Activated naive CD8-positive, alpha-beta T cell treated with anti-CD3 and anti-CD28 coated beads for 36 hours (primary cell): ENCODE data around the gene MIPEP. TPM values are rescaled to one million over a fixed set of nuclear protein-coding genes. Genes with fewer than 3 reads are reported as not detected.

ENCODE experiments used
- DNase-seq: peaks from one replicate; pipeline ENCODE4 v3.0.0; 2021
- H3K27ac Mint-ChIP-seq: one replicate; pipeline ENCODE4 v1.8.0; 2022; ENCODE audit warnings: mild to moderate bottlenecking, moderate library complexity, mixed read lengths
- H3K27me3 Mint-ChIP-seq: one replicate; pipeline ENCODE4 v1.8.0; 2022; ENCODE audit warnings: mild to moderate bottlenecking, mixed read lengths
- H3K36me3 Mint-ChIP-seq: one replicate; pipeline ENCODE4 v1.8.0; 2021; ENCODE audit warnings: mild to moderate bottlenecking, mixed read lengths
- H3K4me1 Mint-ChIP-seq: one replicate; pipeline ENCODE4 v1.8.0; 2021; ENCODE audit warnings: mixed read lengths
- H3K4me3 Mint-ChIP-seq: one replicate; pipeline ENCODE4 v1.8.0; 2022; ENCODE audit warnings: mild to moderate bottlenecking, moderate library complexity, mixed read lengths
- H3K9me3 Mint-ChIP-seq: one replicate; pipeline ENCODE4 v1.8.0; 2022; ENCODE audit warnings: mixed read lengths
- total RNA-seq, 2 experiments: library from RNA; stranded (reverse); gene quantifications; one replicate each; pipeline ENCODE4 v1.2.3, GENCODE V29; 2021

The MIPEP gene
- total RNA-seq, 2 experiments from 2014 or later = 21.3 to 24.0 TPM

- peaks cover 4% of the 10 kb centered on the region for H3K36me3 Mint-ChIP-seq
- DNase-seq = no peak
- no peaks in the 10 kb centered on the region for H3K27me3 Mint-ChIP-seq
- no peak overlapping the region for H3K4me3 Mint-ChIP-seq
- peaks cover 5% of the 10 kb centered on the region for H3K4me1 Mint-ChIP-seq
- no peaks in the 10 kb centered on the region for H3K9me3 Mint-ChIP-seq
- no peak overlapping the region for H3K27ac Mint-ChIP-seq
These were observed 39.5 kb downstream of the MIPEP start for GRCh38 chr13:23849670-23850069.

GRCh38 chr13:23848646-23849141 lies 40.5 kb downstream of the MIPEP start:
- H3K27me3 Mint-ChIP-seq = no peaks in the 10 kb centered on the region
- no peak overlapping the region for H3K27ac Mint-ChIP-seq
- H3K36me3 Mint-ChIP-seq = peaks cover 4% of the 10 kb centered on the region
- DNase-seq = no peak
- no peaks in the 10 kb centered on the region for H3K9me3 Mint-ChIP-seq
- peaks cover 11% of the 10 kb centered on the region for H3K4me1 Mint-ChIP-seq
- no peak overlapping the region for H3K4me3 Mint-ChIP-seq

DNA sequence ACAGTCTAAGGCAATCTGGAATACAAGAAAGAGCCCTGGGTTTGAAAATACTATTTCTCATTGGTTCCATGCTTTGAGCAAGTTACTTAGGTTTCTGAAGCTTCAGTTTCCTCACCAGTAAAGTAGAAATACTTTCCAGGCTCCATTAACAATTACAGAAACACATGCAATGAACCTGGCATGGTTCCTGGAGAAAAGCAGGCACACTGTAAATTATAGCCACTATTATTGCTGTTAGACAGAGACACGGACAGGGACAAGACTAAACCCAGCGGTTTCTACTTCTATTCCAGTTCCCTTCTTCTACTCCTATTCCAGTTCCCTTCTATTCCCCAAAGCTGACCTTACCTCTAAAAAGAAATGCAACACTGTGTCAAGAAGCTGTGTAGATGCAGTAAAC lies 41.2 kb downstream of the MIPEP start:
- Mint-ChIP-seq H3K27ac (no peak overlapping the region), H3K36me3 (peaks cover 4% of the 10 kb centered on the region), H3K27me3 (no peaks in the 10 kb centered on the region), H3K4me1 (peaks cover 14% of the 10 kb centered on the region), H3K9me3 (no peaks in the 10 kb centered on the region), H3K4me3 (no peak overlapping the region)
- DNase-seq = no peak

- Mint-ChIP-seq H3K27me3 (no peaks in the 10 kb centered on the region), H3K9me3 (no peaks in the 10 kb centered on the region), H3K36me3 (peaks cover 5% of the 10 kb centered on the region), H3K27ac (no peak overlapping the region), H3K4me3 (no peak overlapping the region), H3K4me1 (peaks cover 14% of the 10 kb centered on the region)
- no peak for DNase-seq
These were observed 41.7 kb downstream of the MIPEP start for GRCh38 chr13:23847497-23847896.

DNA sequence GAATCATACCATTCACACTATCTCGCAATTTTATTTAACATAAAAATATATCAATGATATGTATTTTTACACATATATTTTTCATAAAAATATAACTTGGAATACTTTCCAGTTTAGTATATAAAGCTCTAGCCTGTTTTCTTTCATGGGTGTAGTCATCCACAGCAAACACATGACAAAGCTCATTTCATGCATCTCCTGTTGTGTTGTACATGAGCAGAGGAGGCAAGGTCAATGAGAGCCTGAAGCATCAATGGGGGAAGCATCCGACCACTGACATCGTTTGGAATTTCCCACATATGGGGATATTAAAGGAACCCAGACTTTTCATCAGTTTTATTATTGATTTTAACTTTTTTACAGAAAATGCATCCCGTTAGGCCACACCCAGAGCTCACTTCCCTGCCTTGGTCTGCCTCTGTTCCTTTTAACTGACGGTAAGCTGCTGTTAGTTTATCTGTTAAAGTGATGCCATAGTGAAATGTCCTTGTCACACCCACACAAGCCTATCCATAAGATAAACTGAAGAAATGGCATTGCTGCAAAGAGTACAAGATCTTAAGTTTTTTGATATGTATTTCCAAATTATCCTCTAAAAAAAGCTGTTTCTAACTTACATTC lies 44.0 kb downstream of the MIPEP start:
- no peak for DNase-seq
- H3K27ac Mint-ChIP-seq = no peak overlapping the region
- peaks cover 7% of the 10 kb centered on the region for H3K36me3 Mint-ChIP-seq
- peaks cover 14% of the 10 kb centered on the region for H3K4me1 Mint-ChIP-seq
- H3K27me3 Mint-ChIP-seq = no peaks in the 10 kb centered on the region
- no peaks in the 10 kb centered on the region for H3K9me3 Mint-ChIP-seq
- no peak overlapping the region for H3K4me3 Mint-ChIP-seq

DNA sequence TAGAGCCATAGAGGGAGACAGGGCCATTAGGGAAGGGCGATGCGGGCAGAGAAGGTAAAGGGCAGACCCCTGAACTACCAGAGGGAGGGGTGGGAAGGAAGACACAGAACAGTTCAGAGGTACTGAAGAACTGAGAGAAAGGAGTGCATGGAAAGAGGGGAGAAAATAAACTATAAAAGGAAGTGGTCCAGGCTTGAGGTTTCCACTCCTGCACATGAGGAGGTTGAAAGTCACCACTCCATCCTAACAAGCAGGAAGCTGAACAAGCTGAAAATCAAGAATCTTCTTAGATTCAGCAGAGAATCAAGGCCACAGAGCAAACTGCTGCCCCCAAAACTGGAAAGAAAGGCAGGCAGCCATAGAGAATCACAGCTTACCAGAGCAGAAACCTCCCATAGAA lies 45.1 kb downstream of the MIPEP start:
- H3K27ac Mint-ChIP-seq = no peak overlapping the region
- H3K36me3 Mint-ChIP-seq = peaks cover 7% of the 10 kb centered on the region
- peaks cover 11% of the 10 kb centered on the region for H3K4me1 Mint-ChIP-seq
- no peak overlapping the region for H3K4me3 Mint-ChIP-seq
- H3K9me3 Mint-ChIP-seq = no peaks in the 10 kb centered on the region
- DNase-seq = no peak
- no peaks in the 10 kb centered on the region for H3K27me3 Mint-ChIP-seq

GRCh38 chr13:23843436-23843835 lies 45.8 kb downstream of the MIPEP start:
- DNase-seq = no peak
- peaks cover 5% of the 10 kb centered on the region for H3K36me3 Mint-ChIP-seq
- peaks cover 9% of the 10 kb centered on the region for H3K4me1 Mint-ChIP-seq
- no peak overlapping the region for H3K4me3 Mint-ChIP-seq
- no peaks in the 10 kb centered on the region for H3K9me3 Mint-ChIP-seq
- no peaks in the 10 kb centered on the region for H3K27me3 Mint-ChIP-seq
- H3K27ac Mint-ChIP-seq = no peak overlapping the region

- H3K9me3 Mint-ChIP-seq = no peaks in the 10 kb centered on the region
- H3K4me1 Mint-ChIP-seq = peaks cover 9% of the 10 kb centered on the region
- no peak overlapping the region for H3K27ac Mint-ChIP-seq
- H3K4me3 Mint-ChIP-seq = no peak overlapping the region
- no peak for DNase-seq
- H3K27me3 Mint-ChIP-seq = no peaks in the 10 kb centered on the region
- H3K36me3 Mint-ChIP-seq = peaks cover 7% of the 10 kb centered on the region
These were observed 46.8 kb downstream of the MIPEP start for GRCh38 chr13:23842406-23842805.

GRCh38 chr13:23833733-23834611 lies 55.2 kb downstream of the MIPEP start:
- peaks cover 23% of the 10 kb centered on the region for H3K36me3 Mint-ChIP-seq
- no peak overlapping the region for H3K4me3 Mint-ChIP-seq
- no peak for DNase-seq
- no peaks in the 10 kb centered on the region for H3K9me3 Mint-ChIP-seq
- H3K4me1 Mint-ChIP-seq = no peaks in the 10 kb centered on the region
- H3K27me3 Mint-ChIP-seq = no peaks in the 10 kb centered on the region
- no peak overlapping the region for H3K27ac Mint-ChIP-seq

- Mint-ChIP-seq H3K4me3 (no peak overlapping the region), H3K27me3 (no peaks in the 10 kb centered on the region), H3K4me1 (no peaks in the 10 kb centered on the region), H3K36me3 (peaks cover 29% of the 10 kb centered on the region), H3K9me3 (peaks cover 4% of the 10 kb centered on the region), H3K27ac (no peak overlapping the region)
- DNase-seq = no peak
These were observed 60.3 kb downstream of the MIPEP start for GRCh38 chr13:23828866-23829265.

- H3K4me3 Mint-ChIP-seq = no peak overlapping the region
- DNase-seq = no peak
- peaks cover 26% of the 10 kb centered on the region for H3K36me3 Mint-ChIP-seq
- no peaks in the 10 kb centered on the region for H3K4me1 Mint-ChIP-seq
- peaks cover 4% of the 10 kb centered on the region for H3K9me3 Mint-ChIP-seq
- no peak overlapping the region for H3K27ac Mint-ChIP-seq
- H3K27me3 Mint-ChIP-seq = no peaks in the 10 kb centered on the region
These were observed 61.1 kb downstream of the MIPEP start for GRCh38 chr13:23828086-23828485.

- no peaks in the 10 kb centered on the region for H3K4me1 Mint-ChIP-seq
- H3K9me3 Mint-ChIP-seq = peaks cover 4% of the 10 kb centered on the region
- H3K4me3 Mint-ChIP-seq = no peak overlapping the region
- no peak for DNase-seq
- no peaks in the 10 kb centered on the region for H3K27me3 Mint-ChIP-seq
- no peak overlapping the region for H3K27ac Mint-ChIP-seq
- peaks cover 34% of the 10 kb centered on the region for H3K36me3 Mint-ChIP-seq
These were observed 64.0 kb downstream of the MIPEP start for GRCh38 chr13:23825179-23825578.

GRCh38 chr13:23824371-23824770 lies 64.8 kb downstream of the MIPEP start:
- peaks cover 4% of the 10 kb centered on the region for H3K9me3 Mint-ChIP-seq
- no peaks in the 10 kb centered on the region for H3K27me3 Mint-ChIP-seq
- no peaks in the 10 kb centered on the region for H3K4me1 Mint-ChIP-seq
- no peak overlapping the region for H3K4me3 Mint-ChIP-seq
- DNase-seq = no peak
- peaks cover 34% of the 10 kb centered on the region for H3K36me3 Mint-ChIP-seq
- no peak overlapping the region for H3K27ac Mint-ChIP-seq

DNA sequence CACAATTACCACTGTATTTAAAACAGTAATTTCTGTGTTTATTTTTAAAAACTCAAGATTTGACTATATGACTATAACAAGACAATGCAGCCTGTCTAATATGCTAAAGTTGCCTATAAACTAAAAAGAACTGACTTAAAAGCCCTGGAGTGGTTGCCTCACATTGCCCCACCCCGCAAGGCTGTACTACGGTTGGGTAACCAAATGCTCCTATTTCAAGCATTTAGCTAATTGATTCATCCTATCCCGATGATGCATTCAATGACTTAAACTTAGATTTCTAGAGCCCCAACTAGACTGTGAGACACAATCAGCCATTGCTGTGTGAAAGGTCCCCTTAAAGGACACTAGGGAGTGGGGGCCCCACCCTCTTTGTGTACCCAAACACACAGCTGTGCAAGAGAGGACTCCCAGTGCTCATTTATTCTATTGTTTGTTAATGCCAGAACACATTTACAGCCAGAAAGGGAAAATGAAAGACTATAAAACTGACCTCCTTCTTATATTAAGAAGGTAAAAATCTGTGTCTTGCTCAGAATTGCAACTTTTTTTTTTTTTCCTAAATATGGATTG lies 66.9 kb downstream of the MIPEP start:
- Mint-ChIP-seq H3K27ac (no peak overlapping the region), H3K27me3 (no peaks in the 10 kb centered on the region), H3K4me3 (no peak overlapping the region), H3K4me1 (no peaks in the 10 kb centered on the region), H3K36me3 (peaks cover 31% of the 10 kb centered on the region), H3K9me3 (peaks cover 4% of the 10 kb centered on the region)
- DNase-seq = no peak

DNA sequence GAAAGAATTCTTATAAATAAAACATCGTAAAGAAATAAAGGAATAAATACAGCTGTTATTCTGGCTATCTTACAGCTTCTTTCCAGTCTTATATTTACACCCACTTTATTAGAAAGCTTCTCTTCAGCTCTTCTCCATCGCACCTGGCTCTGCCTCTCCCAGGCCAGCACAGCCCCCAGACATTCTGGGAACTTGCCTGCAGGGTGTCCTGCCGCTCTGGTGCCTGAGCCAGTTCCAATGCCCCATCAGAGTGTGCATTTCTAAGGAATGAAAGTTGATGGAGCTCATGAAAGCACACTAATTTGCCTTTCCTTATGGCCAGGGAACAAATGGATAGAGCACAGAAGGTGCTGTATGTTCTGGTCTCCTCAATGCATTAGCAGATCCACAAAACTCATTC lies 68.7 kb downstream of the MIPEP start:
- H3K27ac Mint-ChIP-seq = no peak overlapping the region

More for the DNA sequence above, 68.7 kb downstream of the MIPEP start:
- H3K9me3 Mint-ChIP-seq = peaks cover 4% of the 10 kb centered on the region
- peaks cover 24% of the 10 kb centered on the region for H3K36me3 Mint-ChIP-seq
- no peak for DNase-seq
- no peaks in the 10 kb centered on the region for H3K27me3 Mint-ChIP-seq
- H3K4me1 Mint-ChIP-seq = no peaks in the 10 kb centered on the region
- no peak overlapping the region for H3K4me3 Mint-ChIP-seq
